Endothelial cell of hepatic sinusoid (primary cell): ENCODE data around the gene CCBE1.

Experiments used
- in situ Hi-C: cut with HindIII; loops from 2 replicates; pipeline ENCODE4 v1.10.0; 2017; ENCODE audit warnings: low sequenced_read_pairs

CCBE1 gene

DNA sequence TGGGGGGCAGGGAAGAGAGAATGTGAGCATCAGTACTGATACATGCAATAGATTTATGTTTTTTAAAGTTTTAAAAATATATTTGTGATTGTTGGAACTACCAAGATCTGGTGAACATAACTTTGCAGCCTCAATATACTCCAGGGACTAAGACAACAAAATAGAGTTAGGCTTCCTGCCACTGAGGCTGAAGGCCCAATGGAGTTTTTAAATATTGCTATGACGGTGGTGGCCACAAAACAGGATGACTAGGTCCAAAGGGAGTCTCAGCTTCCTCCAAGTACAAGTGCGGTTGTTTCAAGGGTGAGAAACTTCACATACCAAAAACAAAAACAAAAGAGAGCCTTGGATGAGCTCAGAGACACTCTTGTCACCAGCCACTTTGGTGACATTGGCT lies 72.9 kb downstream of the CCBE1 start:
- in situ Hi-C loops = no loop called here

DNA sequence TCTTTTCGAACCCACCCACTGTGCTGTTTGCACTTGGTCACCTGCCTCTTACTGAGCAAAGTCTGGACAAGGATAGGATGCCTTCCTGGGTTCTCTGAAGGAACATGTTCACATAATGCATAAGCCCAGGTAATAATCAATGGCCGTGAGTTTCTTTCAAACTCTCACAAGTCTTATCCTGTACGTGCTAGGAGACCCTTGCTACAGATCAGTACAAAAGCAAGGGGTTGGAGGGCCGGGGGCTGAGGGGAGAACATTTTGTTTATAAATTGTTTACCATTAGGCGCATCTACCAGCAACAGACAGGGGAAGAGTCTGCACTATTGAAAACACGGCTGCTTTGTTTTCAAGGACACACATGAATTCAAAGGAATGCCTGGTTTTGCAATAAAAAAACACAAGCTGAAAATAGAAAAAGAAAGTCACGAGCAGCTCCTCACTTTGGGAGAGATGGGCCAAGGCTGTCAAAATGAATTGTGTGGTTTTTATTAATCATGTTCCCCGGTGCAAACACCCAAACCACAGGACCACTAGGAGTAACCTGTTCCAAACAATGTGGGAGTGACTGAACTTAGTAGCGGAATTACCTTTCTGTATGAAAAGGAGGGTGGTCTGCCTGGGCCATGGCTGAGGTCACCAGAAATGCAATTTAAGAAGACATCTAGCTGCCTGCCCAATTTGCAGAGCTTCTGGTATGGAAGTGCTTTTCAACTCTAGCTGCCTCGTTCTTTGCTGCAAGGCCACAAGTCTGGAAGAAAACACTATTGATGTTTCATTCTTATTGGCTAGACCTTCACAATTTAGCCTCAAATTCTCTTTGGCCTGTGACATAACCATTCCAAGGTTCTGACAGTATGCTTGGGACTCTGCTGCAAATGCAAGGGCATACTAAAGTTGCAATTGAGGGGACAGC lies 73.5 kb downstream of the CCBE1 start:
- in situ Hi-C loops = no loop called here

DNA sequence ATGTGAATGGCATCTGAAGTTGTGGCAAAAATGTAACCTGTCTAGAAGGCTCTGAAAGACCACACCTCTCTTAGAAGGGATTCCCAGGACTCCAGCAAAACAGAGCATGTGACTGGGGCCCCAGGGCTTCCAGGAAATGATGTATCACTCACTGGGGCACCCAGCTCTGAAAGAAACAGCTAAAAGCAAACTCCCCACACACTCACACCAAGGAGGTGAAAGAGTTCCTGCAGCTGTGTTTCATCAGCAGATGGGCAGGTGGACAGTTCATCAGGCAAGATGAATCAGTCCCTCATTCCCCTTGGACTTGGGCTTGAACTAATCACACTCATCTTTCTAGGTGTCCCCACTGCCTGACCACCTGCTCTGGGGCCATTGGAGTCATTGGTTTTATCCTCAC lies 76.2 kb downstream of the CCBE1 start:
- in situ Hi-C loops = no loop called here

DNA sequence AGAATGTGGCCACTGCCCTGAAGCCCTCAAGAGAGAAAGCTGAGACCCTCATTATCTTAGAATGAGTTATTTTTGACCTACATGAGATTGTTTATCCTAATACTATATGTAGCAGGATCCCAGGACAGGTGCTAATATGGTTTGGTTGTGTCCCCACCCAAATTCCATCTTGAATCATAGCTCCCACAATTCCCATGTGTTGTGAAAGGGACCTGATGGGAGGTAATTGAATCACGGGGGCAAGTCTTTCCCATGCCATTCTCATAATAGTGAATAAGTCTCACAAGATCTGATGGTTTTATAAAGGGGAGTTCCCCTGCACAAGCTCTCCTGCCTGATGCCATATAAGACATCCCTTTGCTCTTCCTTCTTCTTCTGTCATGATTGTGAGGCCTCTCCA lies 76.8 kb downstream of the CCBE1 start:
- in situ Hi-C loops = no loop called here

DNA sequence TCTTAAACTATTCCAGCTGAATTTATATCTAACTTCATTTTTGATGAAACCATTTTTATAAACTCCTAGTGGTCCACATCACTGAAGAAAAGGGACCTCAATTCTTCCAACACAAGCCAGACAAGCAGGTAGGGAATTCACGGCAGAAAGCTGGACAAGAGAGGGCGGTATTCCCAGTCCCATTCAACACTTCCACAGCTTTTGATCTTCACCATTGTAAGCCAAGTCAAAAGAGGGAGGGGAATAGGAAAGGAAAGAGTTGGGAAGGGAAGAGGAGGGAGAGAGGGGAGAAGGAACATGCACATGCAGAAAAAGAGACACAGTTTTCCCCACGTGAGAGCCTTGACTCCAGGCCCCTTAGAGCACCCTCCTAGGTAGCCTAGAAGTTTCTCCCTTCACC lies 77.4 kb downstream of the CCBE1 start:
- in situ Hi-C loops = no loop called here

DNA sequence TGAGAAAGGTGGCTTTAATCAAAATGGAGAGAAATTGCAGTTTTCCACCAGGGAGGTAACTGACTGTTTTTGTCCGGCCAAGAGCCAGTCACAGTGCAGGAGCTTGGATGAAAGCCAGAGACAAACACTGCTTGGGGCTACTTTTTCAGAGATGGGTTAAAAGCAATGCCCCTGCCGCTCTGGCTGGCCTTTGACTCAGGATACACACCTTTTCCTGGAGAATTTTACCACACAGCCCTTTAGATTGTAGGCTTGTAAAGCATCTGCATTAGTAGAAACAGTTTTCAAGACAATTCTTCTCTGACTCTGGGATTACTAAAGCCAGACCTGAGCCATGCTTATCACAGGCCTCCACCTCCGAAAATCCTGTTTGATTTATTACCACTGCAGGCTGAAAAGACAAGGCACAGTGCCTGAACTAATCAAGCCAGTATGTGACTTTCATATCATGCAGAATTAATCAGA lies 79.7 kb downstream of the CCBE1 start:
- in situ Hi-C loops = no loop called here

DNA sequence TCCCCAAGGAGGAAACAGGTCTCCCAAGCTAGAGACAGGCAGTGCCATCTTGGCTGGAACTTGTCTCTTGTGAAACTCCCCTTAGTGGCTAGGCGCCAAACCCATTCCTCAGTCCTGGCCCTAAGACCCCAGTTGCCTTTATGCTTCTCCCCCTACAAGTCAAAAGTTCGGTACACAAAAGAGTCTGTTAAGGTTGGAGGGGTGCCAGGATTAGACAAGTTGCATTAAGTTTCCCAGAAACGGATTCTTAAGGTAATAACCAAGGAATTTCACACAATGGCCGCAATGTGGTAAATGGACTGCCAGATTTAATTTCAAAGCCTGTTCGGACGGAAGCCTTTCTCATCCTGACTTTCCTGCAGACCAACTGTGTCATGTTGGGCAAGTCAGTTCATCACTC lies 80.7 kb downstream of the CCBE1 start:
- in situ Hi-C loops = no loop called here

DNA sequence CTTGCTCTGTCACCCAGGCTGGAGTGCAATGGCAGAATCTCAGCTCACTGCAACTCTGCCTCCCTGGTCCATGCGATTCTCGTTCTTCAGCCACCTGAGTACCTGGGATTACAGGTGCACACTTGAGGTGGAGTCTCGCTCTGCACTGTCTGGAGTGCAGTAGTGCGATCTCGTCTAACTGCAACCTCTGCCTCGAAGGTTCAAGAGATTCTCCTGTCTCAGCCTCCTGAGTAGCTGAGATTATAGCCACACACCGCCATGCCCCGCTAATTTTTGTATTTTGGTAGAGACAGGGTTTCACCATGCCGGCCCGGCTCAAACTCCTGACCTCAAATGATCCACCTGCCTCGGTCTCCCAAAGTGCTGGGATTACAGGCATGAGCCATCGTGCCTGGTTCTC lies 83.3 kb downstream of the CCBE1 start:
- in situ Hi-C loops = no loop called here

DNA sequence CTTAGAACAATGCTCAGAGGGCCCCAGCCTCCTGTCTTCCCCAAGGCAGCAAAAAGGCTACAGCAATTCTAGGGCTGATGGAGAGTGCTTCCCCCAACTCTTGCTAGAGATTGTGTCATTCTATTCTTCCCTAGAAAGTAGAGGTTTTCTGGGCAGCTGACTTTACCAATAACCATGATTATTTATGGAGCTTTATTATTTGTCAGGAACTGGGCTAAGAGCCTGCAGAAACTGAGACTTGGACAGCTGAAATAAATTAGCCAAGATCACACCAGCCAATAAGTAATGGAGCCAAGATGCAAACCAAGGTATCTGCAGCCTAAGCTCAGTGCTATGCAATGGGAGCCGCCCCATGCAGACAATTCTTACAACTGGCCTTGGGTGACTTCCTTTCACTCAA lies 84.8 kb downstream of the CCBE1 start:
- in situ Hi-C loops = no loop called here

DNA sequence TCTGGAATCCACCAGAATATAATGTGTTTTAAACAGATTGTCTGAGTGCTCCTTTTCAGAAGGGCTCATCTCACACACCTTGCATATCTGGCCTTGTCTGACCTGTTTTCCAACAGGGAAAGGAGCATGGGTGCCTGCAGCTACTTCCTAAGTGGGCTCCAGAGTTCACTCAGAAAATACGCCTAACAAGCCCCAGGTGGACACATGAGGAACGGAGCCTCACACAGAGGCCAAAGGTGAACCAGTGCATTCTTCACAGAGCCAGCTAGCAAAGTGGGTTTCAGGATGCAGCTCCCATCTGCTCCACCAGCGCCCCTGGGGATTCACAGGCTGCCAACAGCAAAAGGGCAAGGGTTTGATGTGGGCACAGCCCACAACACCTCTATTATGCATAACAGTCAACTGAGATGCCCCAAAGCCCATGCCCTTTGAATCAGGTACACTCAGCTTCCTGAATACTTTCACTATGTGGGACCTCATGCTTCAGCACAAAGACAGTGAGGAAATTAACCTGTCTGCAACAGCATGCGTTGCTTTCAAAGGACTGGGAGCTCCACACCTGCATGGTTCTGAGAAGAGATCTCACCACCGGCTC lies 86.6 kb downstream of the CCBE1 start:
- in situ Hi-C loops = no loop called here

DNA sequence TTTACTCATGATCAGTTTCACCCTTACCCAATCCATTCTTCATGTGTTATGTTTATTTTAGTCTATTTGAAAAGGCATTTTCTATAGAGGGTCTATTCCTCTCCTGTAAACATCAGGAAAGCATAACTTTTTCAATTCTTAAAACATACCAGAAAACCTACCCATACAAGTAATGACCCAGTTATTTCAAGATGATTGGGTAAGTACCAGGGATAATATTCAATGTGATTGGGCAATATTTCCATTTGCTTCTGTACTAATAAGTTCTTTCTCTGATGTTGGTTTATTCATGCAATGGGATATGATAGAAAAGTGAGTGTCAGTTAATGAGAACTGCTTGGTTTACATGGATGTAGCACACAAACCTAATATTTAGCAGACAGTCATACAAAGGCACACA lies 87.6 kb downstream of the CCBE1 start:
- in situ Hi-C loops = no loop called here

DNA sequence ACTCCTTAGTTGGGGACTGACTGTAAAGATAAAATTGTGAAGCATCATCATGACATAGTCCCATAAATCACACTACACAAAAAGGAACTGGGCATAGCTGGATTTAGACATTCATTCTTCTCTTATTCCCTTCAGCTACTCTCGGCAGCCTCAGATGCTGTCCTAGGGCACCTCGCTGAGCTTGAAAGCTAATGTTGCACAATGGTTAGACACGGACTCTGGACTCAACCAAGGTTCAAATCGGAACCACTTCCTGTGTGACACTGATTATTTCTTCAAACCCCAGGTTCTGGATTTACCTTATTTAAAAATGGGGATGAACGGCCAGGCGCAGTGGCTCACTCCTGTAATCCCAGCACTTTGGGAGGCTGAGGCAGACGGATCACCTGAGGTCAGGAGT lies 89.8 kb downstream of the CCBE1 start:
- in situ Hi-C loops = no loop called here

DNA sequence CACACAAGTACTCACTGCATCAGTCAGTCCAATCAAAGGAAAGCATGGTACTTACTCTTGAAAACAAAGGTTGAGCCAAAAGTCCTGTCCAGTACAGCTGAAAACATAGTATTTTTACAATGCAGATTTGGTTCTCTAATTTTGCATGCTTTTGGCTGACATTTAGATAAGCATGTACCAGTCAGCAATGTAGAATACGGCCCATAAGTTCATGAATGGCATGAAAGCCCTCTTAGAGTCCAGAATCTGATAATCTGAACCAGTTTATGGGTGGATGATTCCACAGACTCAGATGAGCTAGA lies 90.2 kb downstream of the CCBE1 start:
- in situ Hi-C loops = no loop called here

DNA sequence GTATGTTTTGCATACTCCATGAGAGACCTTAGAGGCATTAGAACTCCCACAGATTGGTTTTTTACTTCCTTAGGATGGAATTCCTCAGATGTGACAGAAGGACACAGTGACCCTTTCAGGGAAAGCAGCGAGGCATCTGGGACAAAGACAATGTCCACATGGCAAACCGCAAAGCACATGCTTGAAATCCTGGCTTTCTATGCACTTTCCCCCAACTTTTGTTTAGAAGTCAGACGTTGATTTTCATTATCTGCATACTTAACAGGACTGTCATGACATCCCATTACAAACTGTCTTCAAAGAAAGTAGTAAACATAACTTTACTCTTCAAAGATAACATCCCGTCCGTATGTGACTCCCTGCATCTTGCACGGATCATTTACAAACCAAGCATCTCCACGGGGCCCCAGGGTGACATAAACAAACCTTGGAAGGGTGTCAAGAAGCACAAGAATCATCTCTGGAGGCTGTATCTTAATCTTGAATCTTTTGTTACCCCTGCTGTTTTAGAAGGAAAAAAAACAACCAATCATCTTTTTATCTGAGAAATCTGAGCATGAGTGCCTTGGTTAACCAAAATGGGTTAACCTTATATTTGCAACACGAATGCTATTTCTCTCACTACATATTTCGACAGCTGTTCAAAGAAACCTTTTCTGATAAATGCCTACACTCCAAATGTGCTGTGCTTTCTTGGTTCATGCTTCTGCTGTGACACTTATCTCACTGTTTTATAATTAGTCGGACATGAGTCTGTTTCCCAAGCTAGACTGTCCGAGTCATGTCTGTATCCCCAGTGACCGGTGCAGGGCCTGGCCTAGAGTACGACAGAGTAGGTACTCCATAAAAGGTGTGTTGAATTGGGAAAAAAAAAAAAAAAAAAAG lies 90.8 kb downstream of the CCBE1 start:
- in situ Hi-C loops = no loop called here

DNA sequence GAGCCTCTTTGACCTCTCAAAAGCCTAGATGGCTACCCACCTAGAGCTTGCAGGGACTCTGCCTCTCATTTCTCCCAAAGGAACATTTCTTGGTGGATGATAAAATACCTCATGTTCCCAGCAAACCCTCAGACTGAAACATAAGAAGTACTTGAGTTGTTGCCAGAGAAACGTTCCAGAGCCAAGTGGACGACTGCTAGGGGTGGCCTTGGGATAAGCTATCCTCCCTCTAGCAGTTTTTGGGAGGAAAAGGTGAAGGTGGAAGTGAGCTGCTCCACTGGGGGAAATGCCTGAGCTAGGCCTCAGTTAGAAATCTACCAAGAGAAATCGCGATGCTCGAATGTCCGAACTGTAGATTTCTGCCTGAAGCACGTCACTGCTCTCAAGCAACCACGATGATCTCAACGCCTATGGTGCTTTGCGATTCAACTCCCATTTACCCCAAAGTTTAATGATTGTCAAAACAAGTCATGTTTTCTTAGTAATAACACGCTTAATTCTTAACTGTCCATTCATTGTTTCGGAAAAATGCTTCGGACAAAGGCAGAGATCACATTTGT lies 91.5 kb downstream of the CCBE1 start:
- in situ Hi-C loops = no loop called here

DNA sequence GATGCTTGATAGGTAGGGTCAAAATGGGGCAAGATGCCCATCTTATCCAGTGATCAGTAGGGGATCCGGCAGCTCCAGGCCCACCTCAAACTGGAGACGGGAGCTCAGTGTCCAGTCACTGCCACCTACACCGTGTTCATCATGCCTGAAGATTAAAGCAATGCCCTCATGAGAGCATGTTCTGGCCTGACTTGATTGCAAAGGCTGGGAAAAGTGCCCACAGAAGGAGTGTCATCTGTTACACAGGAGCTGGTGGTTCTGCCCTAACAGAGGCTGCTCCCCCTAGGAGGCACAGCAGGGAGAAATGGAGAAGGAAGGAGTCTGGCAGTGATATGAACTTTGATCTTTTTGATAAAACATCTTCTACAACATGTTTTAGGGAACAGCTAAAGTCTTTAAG lies 92.3 kb downstream of the CCBE1 start:
- in situ Hi-C loops = no loop called here

DNA sequence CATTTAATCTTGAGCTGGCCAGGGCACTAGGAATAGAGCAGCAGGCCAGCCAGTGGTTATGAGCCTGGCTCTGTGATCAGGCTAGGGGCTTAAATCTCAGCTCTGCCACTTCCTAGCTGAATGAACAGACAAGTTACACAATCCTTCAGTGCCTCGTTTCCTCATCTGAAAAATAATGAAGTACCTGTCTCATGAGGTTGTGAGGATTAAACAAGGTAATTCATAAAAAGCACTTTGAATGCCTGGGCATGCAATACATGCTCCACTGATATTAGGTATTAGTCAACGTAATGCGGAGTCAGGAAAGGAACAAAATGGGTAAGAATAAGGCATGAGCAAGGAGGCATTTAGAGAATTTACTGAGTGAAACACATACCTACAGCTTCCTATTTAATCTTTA lies 100.2 kb downstream of the CCBE1 start:
- in situ Hi-C loops = loop anchor here (5.0 kb wide), 1 partner anchor 55 kb away; no protein-coding TSS in a partner anchor

DNA sequence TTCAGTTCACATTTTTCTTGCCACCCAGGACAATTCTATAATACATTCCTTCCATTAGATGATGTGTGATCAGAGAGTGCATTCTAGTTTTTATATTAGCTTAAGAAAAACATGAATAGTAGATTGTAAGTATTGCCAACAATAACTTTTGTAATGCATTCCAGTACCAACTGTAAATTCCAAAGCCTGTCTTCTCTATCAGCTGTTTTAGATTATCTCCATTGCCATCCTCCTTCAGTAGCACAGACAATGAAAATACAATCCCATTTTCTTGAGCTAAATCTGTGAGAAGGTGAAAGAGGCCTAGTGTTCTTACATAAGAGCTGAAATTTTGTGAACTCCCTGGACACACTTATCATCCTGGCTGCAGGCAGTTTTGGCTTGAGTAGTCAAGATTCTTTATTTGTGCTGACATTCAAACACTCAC lies 103.9 kb downstream of the CCBE1 start:
- in situ Hi-C loops = no loop called here

DNA sequence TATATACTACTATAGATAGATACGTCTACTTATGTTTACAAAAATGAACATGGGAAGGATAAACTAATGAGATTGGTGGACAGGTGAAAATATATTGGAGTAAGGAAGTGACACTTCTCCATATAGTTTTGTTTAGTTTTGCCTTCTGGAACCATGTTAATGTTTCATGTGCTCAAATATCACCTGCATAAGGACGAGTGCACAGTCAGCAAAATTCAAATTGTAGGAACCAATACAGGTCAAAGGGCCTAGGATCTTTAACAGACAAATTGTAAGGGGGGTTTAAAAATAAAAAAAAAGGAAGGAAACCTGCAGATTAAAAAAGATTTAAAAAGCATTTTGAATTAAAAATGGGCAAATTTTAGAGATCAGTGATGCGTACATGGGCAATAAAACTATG lies 104.6 kb downstream of the CCBE1 start:
- in situ Hi-C loops = no loop called here

DNA sequence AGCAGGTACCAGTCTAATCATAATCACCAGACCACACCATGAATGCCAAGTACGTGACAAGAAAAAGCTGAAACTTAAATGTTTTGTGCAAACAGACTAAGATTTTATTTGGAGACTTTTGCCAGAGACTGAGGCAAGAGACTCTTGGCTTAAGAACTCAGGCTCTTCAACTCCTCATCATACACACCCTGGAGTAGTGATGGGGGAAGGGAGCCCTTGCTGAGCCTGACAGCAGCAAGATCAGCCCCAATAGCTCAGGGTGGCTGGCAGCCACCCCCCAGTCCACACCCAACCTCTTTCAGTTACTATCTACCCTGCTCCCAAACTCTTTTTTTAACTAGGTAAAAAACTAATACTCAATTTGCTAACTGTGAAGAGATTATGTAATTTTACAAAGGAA lies 114.8 kb downstream of the CCBE1 start:
- in situ Hi-C loops = no loop called here

DNA sequence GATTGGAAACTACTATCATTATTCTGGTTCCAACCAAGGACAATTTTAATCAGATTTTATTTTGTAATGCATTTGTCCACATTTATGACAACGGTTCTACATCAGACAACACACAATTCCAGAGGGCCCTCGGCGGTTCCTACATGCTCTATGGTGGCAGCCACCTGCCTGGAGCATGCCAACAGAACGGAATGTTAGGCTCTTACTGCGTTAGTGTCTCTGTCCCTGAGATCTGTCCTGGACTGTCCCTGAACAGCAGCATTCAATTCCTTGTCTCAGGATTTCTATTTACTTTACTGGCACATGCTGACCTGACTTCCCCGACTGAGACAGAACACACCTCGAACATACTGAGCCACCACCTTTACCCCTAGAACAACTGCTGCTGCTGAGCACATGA lies 117.7 kb downstream of the CCBE1 start:
- in situ Hi-C loops = no loop called here

DNA sequence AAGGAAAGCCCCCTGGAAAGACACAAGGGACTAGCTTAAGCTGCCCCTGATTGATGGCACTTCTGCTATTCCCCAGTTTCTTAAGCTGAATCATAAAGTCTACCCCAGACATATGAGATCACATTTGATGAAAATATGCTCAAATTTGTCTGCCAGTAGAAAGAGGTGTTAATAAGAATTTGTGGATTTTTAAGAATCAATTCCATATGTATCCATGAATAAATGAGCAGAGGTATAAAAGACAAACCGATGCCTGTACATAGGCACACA lies 119.9 kb downstream of the CCBE1 start:
- in situ Hi-C loops = no loop called here
